ENCODE measurements around the gene ABCA4. TPM values are rescaled to one million over a fixed set of nuclear protein-coding genes. Genes with fewer than 3 reads are reported as not detected.

The ABCA4 gene
- total RNA-seq, 1 experiment from 2014 or later: 1.5 TPM

DNA sequence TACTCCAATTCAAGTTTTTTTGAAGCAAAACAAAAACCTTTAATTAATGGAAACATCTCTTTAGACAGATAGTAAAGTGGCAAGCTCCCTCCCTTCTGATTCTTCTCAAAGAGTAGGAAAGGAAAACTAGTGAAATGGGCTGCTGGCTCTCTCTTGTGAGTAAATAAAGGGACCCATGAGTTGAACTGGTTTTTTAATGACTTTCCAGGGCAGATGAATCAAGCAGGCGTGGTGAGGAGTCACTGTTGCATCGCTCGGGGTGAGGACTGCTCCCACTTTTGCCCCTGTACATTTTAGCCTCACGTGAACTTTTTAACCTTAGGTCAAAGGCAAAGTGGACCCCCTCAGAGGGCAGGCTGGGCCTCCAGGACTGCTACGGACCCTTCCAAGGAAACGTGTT is 64.8 kb downstream of the ABCA4 start:
- Histone ChIP-seq H3K27ac (ENCODE audit: low read length) (peak overlapping the region; percentile 71; the same call in 1 of the 2 replicates), H3K4me3 (ENCODE audit: low read depth in 2 of 2, low read length in 2 of 2) (no peak overlapping the region), H3K9me3 (ENCODE audit: control insufficient read depth, insufficient read depth, low read depth, low read length) (no peaks in the 10 kb centered on the region), H3K4me1 (ENCODE audit: control insufficient read depth, insufficient read depth, low read length) (peaks cover 3% of the 10 kb centered on the region; the same call in 1 of the 2 replicates), H3K27me3 (ENCODE audit: control insufficient read depth, insufficient read depth, low read length) (no peaks in the 10 kb centered on the region), H3K36me3 (ENCODE audit: control insufficient read depth, insufficient read depth, low read length) (no peaks in the 10 kb centered on the region)
- intact Hi-C loops (cut with micrococcal nuclease; ENCODE audit: unreplicated experiment) (no loop called here), in situ Hi-C loops (cut with HindIII; ENCODE audit: low pct_unique_long_range_greater_than_20kb, low sequenced_read_pairs) (no loop called here)
- TF ChIP-seq TCF7L2 (IDR thresholded peaks at IDR 0.05; ENCODE audit: low read depth, low read length) (no peak), SIN3A (IDR thresholded peaks at IDR 0.05; ENCODE audit: borderline replicate concordance, insufficient read depth, low read depth, low read length) (no peak), REST (IDR thresholded peaks at IDR 0.05; ENCODE audit: insufficient read depth in 1 of 2, low read depth in 2 of 2, low read length in 1 of 2) (no peak), POLR2AphosphoS5 (IDR thresholded peaks at IDR 0.05; ENCODE audit: low read depth, low read length) (no peak)
- TF ChIP-seq, protein P1, sequence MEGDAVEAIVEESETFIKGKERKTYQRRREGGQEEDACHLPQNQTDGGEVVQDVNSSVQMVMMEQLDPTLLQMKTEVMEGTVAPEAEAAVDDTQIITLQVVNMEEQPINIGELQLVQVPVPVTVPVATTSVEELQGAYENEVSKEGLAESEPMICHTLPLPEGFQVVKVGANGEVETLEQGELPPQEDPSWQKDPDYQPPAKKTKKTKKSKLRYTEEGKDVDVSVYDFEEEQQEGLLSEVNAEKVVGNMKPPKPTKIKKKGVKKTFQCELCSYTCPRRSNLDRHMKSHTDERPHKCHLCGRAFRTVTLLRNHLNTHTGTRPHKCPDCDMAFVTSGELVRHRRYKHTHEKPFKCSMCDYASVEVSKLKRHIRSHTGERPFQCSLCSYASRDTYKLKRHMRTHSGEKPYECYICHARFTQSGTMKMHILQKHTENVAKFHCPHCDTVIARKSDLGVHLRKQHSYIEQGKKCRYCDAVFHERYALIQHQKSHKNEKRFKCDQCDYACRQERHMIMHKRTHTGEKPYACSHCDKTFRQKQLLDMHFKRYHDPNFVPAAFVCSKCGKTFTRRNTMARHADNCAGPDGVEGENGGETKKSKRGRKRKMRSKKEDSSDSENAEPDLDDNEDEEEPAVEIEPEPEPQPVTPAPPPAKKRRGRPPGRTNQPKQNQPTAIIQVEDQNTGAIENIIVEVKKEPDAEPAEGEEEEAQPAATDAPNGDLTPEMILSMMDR (IDR thresholded peaks at IDR 0.05): no peak
- ChIA-PET CTCF (no interaction called here), POLR2A (no interaction called here)
- DNase-seq (ENCODE audit: low read depth, low spot score) (no peak), ATAC-seq (no peak)
- BruUV-seq (replicated peaks): no TSS peak

DNA sequence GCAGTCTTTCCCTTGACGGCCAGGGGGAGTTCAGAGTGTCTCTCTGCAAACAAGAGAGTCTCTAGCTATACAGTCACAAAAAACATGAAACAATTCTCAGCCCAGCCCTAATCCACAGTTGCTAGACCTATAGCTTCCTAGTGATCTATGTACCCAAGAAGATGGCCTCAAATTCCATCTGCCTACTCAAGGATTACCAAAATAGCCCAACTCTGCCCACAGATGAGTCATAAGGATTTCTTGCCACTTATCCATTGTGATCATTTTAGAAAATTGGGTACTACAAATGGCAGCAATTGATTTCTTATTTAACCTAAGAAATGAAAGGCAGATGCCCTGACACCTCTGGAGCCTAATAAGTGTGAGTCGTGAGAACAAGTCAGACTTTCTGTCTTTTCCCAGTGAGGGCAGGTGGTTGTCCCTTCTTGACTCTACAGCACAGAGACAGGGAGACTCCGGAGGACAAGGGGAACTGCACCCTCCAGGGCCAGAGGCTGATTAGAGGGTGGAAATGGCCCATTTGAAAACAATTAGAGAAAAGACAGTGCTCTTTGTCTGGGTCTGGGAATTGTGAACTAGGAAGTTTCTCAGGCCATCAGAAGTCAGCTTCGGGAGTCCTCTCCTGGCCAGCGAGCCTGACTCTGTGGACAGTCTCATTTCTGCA is 65.4 kb downstream of the ABCA4 start:
- BruUV-seq (replicated peaks): no TSS peak
- H3K27ac ChIP-seq (ENCODE audit: low read length): peak overlapping the region; percentile 71; the same call in 1 of the 2 replicates
- DNase-seq (ENCODE audit: low read depth, low spot score): no peak

More for the DNA sequence above, 65.4 kb downstream of the ABCA4 start:
- Histone ChIP-seq H3K4me1 (ENCODE audit: control insufficient read depth, insufficient read depth, low read length) (peaks cover 7% of the 10 kb centered on the region), H3K27me3 (ENCODE audit: control insufficient read depth, insufficient read depth, low read length) (no peaks in the 10 kb centered on the region), H3K36me3 (ENCODE audit: control insufficient read depth, insufficient read depth, low read length) (no peaks in the 10 kb centered on the region), H3K4me3 (ENCODE audit: low read depth in 2 of 2, low read length in 2 of 2) (no peak overlapping the region), H3K9me3 (ENCODE audit: control insufficient read depth, insufficient read depth, low read depth, low read length) (no peaks in the 10 kb centered on the region)
- POLR2A ChIA-PET: no interaction called here
- in situ Hi-C loops (cut with HindIII; ENCODE audit: low pct_unique_long_range_greater_than_20kb, low sequenced_read_pairs) (no loop called here), intact Hi-C loops (cut with micrococcal nuclease; ENCODE audit: unreplicated experiment) (no loop called here)
- ATAC-seq: no peak
- TF ChIP-seq, protein P1 (IDR thresholded peaks at IDR 0.05): no peak
- no peak for TF ChIP-seq REST (IDR thresholded peaks at IDR 0.05; ENCODE audit: insufficient read depth in 1 of 2, low read depth in 2 of 2, low read length in 1 of 2)
- TF ChIP-seq POLR2AphosphoS5 (IDR thresholded peaks at IDR 0.05; ENCODE audit: low read depth, low read length): no peak
- no peak for TF ChIP-seq TCF7L2 (IDR thresholded peaks at IDR 0.05; ENCODE audit: low read depth, low read length)
- no peak for TF ChIP-seq SIN3A (IDR thresholded peaks at IDR 0.05; ENCODE audit: borderline replicate concordance, insufficient read depth, low read depth, low read length)
- CTCF ChIA-PET: no interaction called here

Measured in Panc1 (cell line).